IPS-20b (cell line): ENCODE results near the gene ATP8A2.

Experiments
- H3K27ac ChIP-seq: one replicate; pipeline ENCODE4 v1.5.1; 2013; ENCODE audit warnings: low read length
- H3K27me3 ChIP-seq: 2 replicates; pipeline ENCODE4 v1.6.1; 2013; ENCODE audit warnings: mild to moderate bottlenecking, low read length, inconsistent platforms; ENCODE audit not compliant: insufficient read depth
- H3K36me3 ChIP-seq: 2 replicates; pipeline ENCODE4 v1.6.1; 2013; ENCODE audit warnings: low read depth, mild to moderate bottlenecking, inconsistent platforms, low read length, moderate library complexity; ENCODE audit not compliant: insufficient read depth
- H3K4me1 ChIP-seq: 2 replicates; pipeline ENCODE4 v1.6.1; 2013; ENCODE audit warnings: mild to moderate bottlenecking, control low read depth, inconsistent platforms, low read length, moderate library complexity; ENCODE audit not compliant: insufficient read depth
- H3K4me3 ChIP-seq: 2 replicates; pipeline ENCODE4 v1.5.1; 2013; ENCODE audit warnings: mild to moderate bottlenecking, low read length, inconsistent platforms
- H3K9ac ChIP-seq: 2 replicates; pipeline ENCODE4 v1.6.1; 2013; ENCODE audit warnings: low read depth, mild to moderate bottlenecking, inconsistent platforms, low read length, moderate library complexity
- H3K9me3 ChIP-seq: 2 replicates; pipeline ENCODE4 v1.6.1; 2013; ENCODE audit warnings: mild to moderate bottlenecking, low read depth, low read length, inconsistent platforms; ENCODE audit not compliant: insufficient read depth

Gene ATP8A2

GRCh38 chr13:25966086-25966485 lies 594.3 kb downstream of the ATP8A2 start:
- no peak overlapping the region for H3K27ac ChIP-seq
- H3K27me3 ChIP-seq, result peaks cover 29% of the 10 kb centered on the region
- peaks cover 13% of the 10 kb centered on the region for H3K4me1 ChIP-seq

GRCh38 chr13:25967144-25967543 lies 595.4 kb downstream of the ATP8A2 start:
- Histone ChIP-seq H3K4me3 (no peak overlapping the region), H3K9ac (no peak overlapping the region), H3K9me3 (no peaks in the 10 kb centered on the region), H3K4me1 (peaks cover 23% of the 10 kb centered on the region), H3K27ac (no peak overlapping the region), H3K27me3 (peaks cover 31% of the 10 kb centered on the region), H3K36me3 (no peaks in the 10 kb centered on the region)

More at GRCh38 chr13:25966086-25966485, 594.3 kb downstream of the ATP8A2 start:
- H3K36me3 ChIP-seq, result no peaks in the 10 kb centered on the region
- no peak overlapping the region for H3K9ac ChIP-seq
- no peak overlapping the region for H3K4me3 ChIP-seq
- no peaks in the 10 kb centered on the region for H3K9me3 ChIP-seq

GRCh38 chr13:25971047-25971446 lies 599.3 kb downstream of the ATP8A2 start:
- Histone ChIP-seq H3K36me3 (no peaks in the 10 kb centered on the region), H3K9me3 (no peaks in the 10 kb centered on the region), H3K27me3 (peaks cover 56% of the 10 kb centered on the region), H3K27ac (no peak overlapping the region), H3K9ac (no peak overlapping the region), H3K4me3 (peak overlapping the region; percentile 22; the same call in 1 of the 2 replicates), H3K4me1 (peaks cover 34% of the 10 kb centered on the region; the same call in 1 of the 2 replicates)

GRCh38 chr13:25971459-25972145 lies 599.8 kb downstream of the ATP8A2 start:
- Histone ChIP-seq H3K9ac (no peak overlapping the region), H3K27me3 (peaks cover 56% of the 10 kb centered on the region), H3K36me3 (no peaks in the 10 kb centered on the region), H3K4me3 (peak overlapping the region; percentile 22; the same call in 1 of the 2 replicates), H3K27ac (no peak overlapping the region), H3K9me3 (no peaks in the 10 kb centered on the region), H3K4me1 (peaks cover 39% of the 10 kb centered on the region; the same call in 1 of the 2 replicates)

GRCh38 chr13:25973085-25973484 lies 601.3 kb downstream of the ATP8A2 start:
- Histone ChIP-seq H3K9ac (no peak overlapping the region), H3K27ac (no peak overlapping the region), H3K4me3 (no peak overlapping the region), H3K27me3 (peaks cover 52% of the 10 kb centered on the region), H3K36me3 (no peaks in the 10 kb centered on the region), H3K9me3 (no peaks in the 10 kb centered on the region), H3K4me1 (peaks cover 46% of the 10 kb centered on the region; the same call in 1 of the 2 replicates)

- H3K9ac ChIP-seq, result no peak overlapping the region
- no peaks in the 10 kb centered on the region for H3K36me3 ChIP-seq
- H3K27ac ChIP-seq, result no peak overlapping the region
- peaks cover 47% of the 10 kb centered on the region for H3K27me3 ChIP-seq
- no peak overlapping the region for H3K4me3 ChIP-seq
- H3K9me3 ChIP-seq, result no peaks in the 10 kb centered on the region
- peaks cover 48% of the 10 kb centered on the region; the same call in 1 of the 2 replicates for H3K4me1 ChIP-seq
Observed at GRCh38 chr13:25973576-25973975, 601.8 kb downstream of the ATP8A2 start.

- no peaks in the 10 kb centered on the region for H3K9me3 ChIP-seq
- peaks cover 30% of the 10 kb centered on the region; the same call in 1 of the 2 replicates for H3K4me1 ChIP-seq
- H3K36me3 ChIP-seq, result no peaks in the 10 kb centered on the region
- peak overlapping the region; percentile 57; the same call in 1 of the 2 replicates for H3K9ac ChIP-seq
- H3K27ac ChIP-seq, result peak overlapping the region; percentile 41
- H3K27me3 ChIP-seq, result peaks cover 24% of the 10 kb centered on the region
- peak overlapping the region; percentile 17; the same call in 1 of the 2 replicates for H3K4me3 ChIP-seq
Observed at GRCh38 chr13:25977216-25977615, 605.4 kb downstream of the ATP8A2 start.

GRCh38 chr13:25977671-25978070 lies 605.9 kb downstream of the ATP8A2 start:
- H3K9me3 ChIP-seq, result no peaks in the 10 kb centered on the region
- peak overlapping the region; percentile 38; the same call in 1 of the 2 replicates for H3K9ac ChIP-seq
- no peak overlapping the region for H3K4me3 ChIP-seq
- no peaks in the 10 kb centered on the region for H3K36me3 ChIP-seq
- H3K27me3 ChIP-seq, result peaks cover 20% of the 10 kb centered on the region
- peaks cover 27% of the 10 kb centered on the region; the same call in 1 of the 2 replicates for H3K4me1 ChIP-seq
- no peak overlapping the region for H3K27ac ChIP-seq

- H3K36me3 ChIP-seq, result no peaks in the 10 kb centered on the region
- H3K4me3 ChIP-seq, result no peak overlapping the region
- H3K9ac ChIP-seq, result no peak overlapping the region
- H3K27ac ChIP-seq, result no peak overlapping the region
- peaks cover 20% of the 10 kb centered on the region; the same call in 1 of the 2 replicates for H3K4me1 ChIP-seq
- H3K9me3 ChIP-seq, result no peaks in the 10 kb centered on the region
- peaks cover 7% of the 10 kb centered on the region for H3K27me3 ChIP-seq
Observed at GRCh38 chr13:25978961-25979360, 607.2 kb downstream of the ATP8A2 start.

GRCh38 chr13:25979371-25979770 lies 607.6 kb downstream of the ATP8A2 start:
- Histone ChIP-seq H3K4me1 (peaks cover 20% of the 10 kb centered on the region; the same call in 1 of the 2 replicates), H3K9ac (no peak overlapping the region), H3K27me3 (peaks cover 3% of the 10 kb centered on the region; the same call in 1 of the 2 replicates), H3K36me3 (no peaks in the 10 kb centered on the region), H3K27ac (no peak overlapping the region), H3K9me3 (no peaks in the 10 kb centered on the region), H3K4me3 (no peak overlapping the region)

GRCh38 chr13:25980255-25980654 lies 608.5 kb downstream of the ATP8A2 start:
- H3K27ac ChIP-seq, result no peak overlapping the region
- H3K4me3 ChIP-seq, result no peak overlapping the region
- H3K9me3 ChIP-seq, result no peaks in the 10 kb centered on the region
- H3K27me3 ChIP-seq, result no peaks in the 10 kb centered on the region
- no peak overlapping the region for H3K9ac ChIP-seq
- peaks cover 20% of the 10 kb centered on the region; the same call in 1 of the 2 replicates for H3K4me1 ChIP-seq
- H3K36me3 ChIP-seq, result no peaks in the 10 kb centered on the region

- H3K27ac ChIP-seq, result no peak overlapping the region
- H3K9ac ChIP-seq, result no peak overlapping the region
- peaks cover 20% of the 10 kb centered on the region; the same call in 1 of the 2 replicates for H3K4me1 ChIP-seq
- no peaks in the 10 kb centered on the region for H3K9me3 ChIP-seq
- no peaks in the 10 kb centered on the region for H3K36me3 ChIP-seq
- H3K4me3 ChIP-seq, result no peak overlapping the region
- H3K27me3 ChIP-seq, result no peaks in the 10 kb centered on the region
Observed at GRCh38 chr13:25981060-25981459, 609.3 kb downstream of the ATP8A2 start.
